ENCODE results near the gene BLNK.

DNA sequence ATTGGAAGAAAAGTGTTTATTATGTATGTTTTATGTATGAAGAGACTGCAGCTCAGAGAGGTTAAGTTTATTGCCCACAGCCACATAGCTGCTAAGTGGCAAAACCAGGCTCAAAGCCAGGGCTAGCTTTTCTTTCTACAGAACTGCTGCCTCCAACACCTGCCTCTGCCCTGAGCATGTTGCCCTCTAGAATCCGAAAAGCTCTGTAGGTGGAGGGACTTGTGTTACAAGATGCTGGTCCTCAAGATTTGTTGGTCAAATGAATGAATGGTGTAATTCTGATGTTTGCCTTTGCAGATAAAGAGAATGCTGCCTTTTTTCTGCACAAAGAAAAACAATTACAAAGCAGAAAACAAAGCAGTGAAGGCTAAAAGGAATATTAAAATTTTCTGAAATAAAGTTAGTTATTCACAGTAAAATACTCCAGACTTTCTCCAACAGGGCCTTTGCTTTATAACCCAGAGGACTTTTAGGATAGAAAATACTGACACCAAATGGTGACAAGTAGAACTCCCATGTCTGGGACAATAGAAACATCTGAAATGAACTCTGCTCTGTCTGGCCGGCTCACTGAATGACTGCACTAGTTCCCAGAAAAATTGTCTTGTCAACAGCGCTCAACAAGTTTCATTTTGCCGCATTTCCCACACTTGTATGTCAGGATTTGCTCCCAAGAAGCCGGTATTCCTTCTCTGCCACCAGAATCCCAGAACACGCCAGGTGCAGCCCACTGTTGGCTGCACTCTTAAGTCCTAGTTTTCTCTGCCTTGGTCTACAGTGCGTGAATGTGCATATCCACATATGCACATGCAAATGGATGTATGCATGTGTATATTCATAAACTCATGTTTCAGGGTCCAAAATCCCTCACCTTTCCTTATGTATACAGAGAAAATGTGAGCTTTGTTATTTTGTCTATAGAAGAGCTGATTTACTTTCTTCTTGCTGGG lies 21.9 kb upstream of the BLNK start:
- TF ChIP-seq FOXA1 (IDR thresholded peaks at IDR 0.05) (no peak), BHLHE40 (IDR thresholded peaks at IDR 0.05; ENCODE audit: borderline replicate concordance) (no peak), L3MBTL2 (conservative IDR thresholded peaks at IDR 0.05) (no peak), TARDBP (IDR thresholded peaks at IDR 0.05) (no peak), ELF4 (IDR thresholded peaks at IDR 0.05) (no peak), SP1 (IDR thresholded peaks at IDR 0.05) (no peak)
